Stimulated activated CD4-positive, alpha-beta T cell treated with anti-CD3 and anti-CD28 coated beads, Interleukin-15, amount 100 ng/mL, for 24 hours (primary cell): Measurements from ENCODE around the gene LRRC34.
A peak's percentile ranks its signal among the peaks of the same experiment; 100 is the strongest.

Source experiments
- DNase-seq: peaks from one replicate; pipeline ENCODE4 v3.0.0-alpha.2; 2020

The LRRC34 gene

GRCh38 chr3:169813757-169814517 is 1.2 kb upstream of the LRRC34 start:
- peak; percentile 81 for DNase-seq

GRCh38 chr3:169813278-169813677 is 574 bp upstream of the LRRC34 start:
- no peak for DNase-seq

GRCh38 chr3:169811631-169812331 is 923 bp downstream of the LRRC34 start:
- DNase-seq: peak; percentile 28

GRCh38 chr3:169809230-169809795 is 3.4 kb downstream of the LRRC34 start:
- DNase-seq: no peak

GRCh38 chr3:169804681-169805080 is 8.0 kb downstream of the LRRC34 start:
- no peak for DNase-seq

GRCh38 chr3:169792359-169792758 is 20.3 kb downstream of the LRRC34 start:
- DNase-seq: no peak

GRCh38 chr3:169790687-169791429 is 21.8 kb downstream of the LRRC34 start:
- no peak for DNase-seq

- DNase-seq: no peak
Observed at GRCh38 chr3:169790219-169790618, 22.5 kb downstream of the LRRC34 start.

GRCh38 chr3:169787791-169788190 is 24.9 kb downstream of the LRRC34 start:
- no peak for DNase-seq

- DNase-seq: no peak
Observed at GRCh38 chr3:169787120-169787519, 25.6 kb downstream of the LRRC34 start.

- DNase-seq: no peak
Observed at GRCh38 chr3:169781209-169781855, 31.4 kb downstream of the LRRC34 start.

GRCh38 chr3:169780742-169781141 is 32.0 kb downstream of the LRRC34 start:
- DNase-seq: no peak

- no peak for DNase-seq
Observed at GRCh38 chr3:169777822-169778221, 34.9 kb downstream of the LRRC34 start.

GRCh38 chr3:169774186-169774585 is 38.5 kb downstream of the LRRC34 start:
- DNase-seq: no peak

- peak; percentile 94 for DNase-seq
Observed at GRCh38 chr3:169772897-169773816, 39.5 kb downstream of the LRRC34 start, which contains the start of gene MYNN. TSS of gene MYNN (plus strand) at chr3:169773396. CDS start at chr3:169774296, 900 bp downstream.

- peak; percentile 76 for DNase-seq
Observed at GRCh38 chr3:169772305-169772896, 40.3 kb downstream of the LRRC34 start.

GRCh38 chr3:169771497-169772304 is 41.0 kb downstream of the LRRC34 start:
- peak; percentile 64 for DNase-seq

GRCh38 chr3:169769287-169770181 is 43.2 kb downstream of the LRRC34 start, which contains the start of gene ACTRT3:
TSS of gene ACTRT3 (minus strand) at chr3:169769561. CDS start at chr3:169769520, 41 bp downstream.
- DNase-seq: peak; percentile 78
